NCI-H1048 (cell line): Measurements from ENCODE around the gene PRMT7.
"Not testable (repeated sequence)": the region's sequence is repeated elsewhere in the genome, so short reads cannot be mapped to it uniquely, and the experiment has no call there.

Experiments
- DNase-seq: peaks from one replicate; lab custom pipeline; 2025; lab: John Stamatoyannopoulos, UW

The PRMT7 gene

GRCh38 chr16:68283801-68284598, 26.8 kb upstream of the PRMT7 start:
- DNase-seq, result no peak

- no peak for DNase-seq
Observed at GRCh38 chr16:68284847-68285246, 26.0 kb upstream of the PRMT7 start.

GRCh38 chr16:68285683-68286082, 25.1 kb upstream of the PRMT7 start:
- DNase-seq, result no peak

GRCh38 chr16:68286153-68287074, 24.4 kb upstream of the PRMT7 start:
- DNase-seq, result no peak

GRCh38 chr16:68287276-68288251, 23.3 kb upstream of the PRMT7 start:
- DNase-seq, result no peak

- DNase-seq, result no peak
Observed at GRCh38 chr16:68288252-68288650, 22.6 kb upstream of the PRMT7 start.

GRCh38 chr16:68288796-68289195, 22.0 kb upstream of the PRMT7 start:
- not testable (repeated sequence) for DNase-seq

GRCh38 chr16:68289202-68289601, 21.6 kb upstream of the PRMT7 start:
- DNase-seq, result no peak

- DNase-seq, result no peak
Observed at GRCh38 chr16:68289621-68290329, 21.0 kb upstream of the PRMT7 start.

GRCh38 chr16:68290450-68290849, 20.4 kb upstream of the PRMT7 start:
- no peak for DNase-seq

- DNase-seq, result no peak
Observed at GRCh38 chr16:68291227-68291626, 19.6 kb upstream of the PRMT7 start.

GRCh38 chr16:68292425-68292824, 18.4 kb upstream of the PRMT7 start:
- DNase-seq, result no peak

- DNase-seq, result no peak
Observed at GRCh38 chr16:68296291-68296690, 14.5 kb upstream of the PRMT7 start.

GRCh38 chr16:68296693-68297092, 14.1 kb upstream of the PRMT7 start:
- DNase-seq, result no peak

- no peak for DNase-seq
Observed at GRCh38 chr16:68297908-68298307, 12.9 kb upstream of the PRMT7 start.

- no peak for DNase-seq
Observed at GRCh38 chr16:68298312-68298711, 12.5 kb upstream of the PRMT7 start.

- no peak for DNase-seq
Observed at GRCh38 chr16:68298907-68299561, 11.8 kb upstream of the PRMT7 start.

GRCh38 chr16:68299571-68300453, 11.0 kb upstream of the PRMT7 start:
- DNase-seq, result no peak

- DNase-seq, result no peak
Observed at GRCh38 chr16:68300734-68301459, 9.9 kb upstream of the PRMT7 start.
